ENCODE data around the gene NWD2. TPM values are rescaled to one million over a fixed set of nuclear protein-coding genes. Genes with fewer than 3 reads are reported as not detected.
"Not testable (repeated sequence)": the region's sequence is repeated elsewhere in the genome, so short reads cannot be mapped to it uniquely, and the experiment has no call there.

The NWD2 gene
- total RNA-seq, 2 donors from 2014 or later, result not detected

GRCh38 chr4:37400241-37400881, 155.8 kb downstream of the NWD2 start:
- Mint-ChIP-seq H3K4me1 (peaks cover 2% of the 10 kb centered on the region), H3K27me3 (ENCODE audit: insufficient read depth) (no peaks in the 10 kb centered on the region)

GRCh38 chr4:37407938-37408826, 163.6 kb downstream of the NWD2 start:
- H3K27ac ChIP-seq (ENCODE audit: low read depth, low read length); H3K36me3 Mint-ChIP-seq (ENCODE audit: low read depth); H3K4me1 ChIP-seq (ENCODE audit: control insufficient read depth, insufficient read depth, low read length); H3K4me3 ChIP-seq (ENCODE audit: low read length); H3K27ac Mint-ChIP-seq; H3K27me3 Mint-ChIP-seq (ENCODE audit: insufficient read depth); H3K9me3 ChIP-seq (ENCODE audit: control insufficient read depth, low read length); H3K4me1 Mint-ChIP-seq; H3K36me3 ChIP-seq (ENCODE audit: control insufficient read depth, insufficient read depth, low read length); H3K9ac ChIP-seq (ENCODE audit: extremely low read depth, low read length, poor library complexity, severe bottlenecking); H3K9me3 Mint-ChIP-seq; H3K27me3 ChIP-seq (ENCODE audit: control insufficient read depth, insufficient read depth, low read length, poor library complexity, severe bottlenecking); H3K4me3 Mint-ChIP-seq: not testable (repeated sequence)
- WGBS, 2 experiments (ENCODE audit: insufficient coverage in 1 of 2, insufficient read length in 1 of 2), result 57 to 72% methylated on average over 3 to 9 of the region's 9 CpGs
- DNase-seq, result peak; percentile 63

More at GRCh38 chr4:37400241-37400881, 155.8 kb downstream of the NWD2 start:
- no peak overlapping the region for H3K4me3 ChIP-seq (ENCODE audit: low read length)
- Mint-ChIP-seq H3K4me3 (no peak overlapping the region), H3K36me3 (ENCODE audit: low read depth) (no peaks in the 10 kb centered on the region), H3K9me3 (no peaks in the 10 kb centered on the region), H3K27ac (no peak overlapping the region)
- no peaks in the 10 kb centered on the region for H3K27me3 ChIP-seq (ENCODE audit: control insufficient read depth, insufficient read depth, low read length, poor library complexity, severe bottlenecking)
- no peak overlapping the region for H3K27ac ChIP-seq (ENCODE audit: low read depth, low read length)
- 66 to 82% methylated on average over 2 of the region's 2 CpGs for WGBS, 2 experiments (ENCODE audit: insufficient coverage in 1 of 2, insufficient read length in 1 of 2)
- DNase-seq, result no peak
- peaks cover 20% of the 10 kb centered on the region for H3K9me3 ChIP-seq (ENCODE audit: control insufficient read depth, low read length)
- no peaks in the 10 kb centered on the region for H3K36me3 ChIP-seq (ENCODE audit: control insufficient read depth, insufficient read depth, low read length)
- no peak overlapping the region for H3K9ac ChIP-seq (ENCODE audit: extremely low read depth, low read length, poor library complexity, severe bottlenecking)
- TF ChIP-seq CTCF (conservative IDR thresholded peaks at IDR 0.05), result no peak
- H3K4me1 ChIP-seq (ENCODE audit: control insufficient read depth, insufficient read depth, low read length), result no peaks in the 10 kb centered on the region

GRCh38 chr4:37413612-37414011, 169.1 kb downstream of the NWD2 start:
- WGBS, 2 experiments (ENCODE audit: insufficient coverage in 1 of 2, insufficient read length in 1 of 2), result 80 to 100% methylated on average over 1 of the region's 2 CpGs
- H3K9ac ChIP-seq (ENCODE audit: extremely low read depth, low read length, poor library complexity, severe bottlenecking); H3K36me3 ChIP-seq (ENCODE audit: control insufficient read depth, insufficient read depth, low read length); H3K36me3 Mint-ChIP-seq (ENCODE audit: low read depth); H3K4me3 Mint-ChIP-seq; H3K27ac Mint-ChIP-seq; H3K9me3 ChIP-seq (ENCODE audit: control insufficient read depth, low read length); H3K27me3 ChIP-seq (ENCODE audit: control insufficient read depth, insufficient read depth, low read length, poor library complexity, severe bottlenecking); H3K4me1 ChIP-seq (ENCODE audit: control insufficient read depth, insufficient read depth, low read length); H3K27me3 Mint-ChIP-seq (ENCODE audit: insufficient read depth); DNase-seq; H3K4me3 ChIP-seq (ENCODE audit: low read length); H3K4me1 Mint-ChIP-seq; H3K27ac ChIP-seq (ENCODE audit: low read depth, low read length); H3K9me3 Mint-ChIP-seq: not testable (repeated sequence)

- no peak overlapping the region for H3K27ac ChIP-seq (ENCODE audit: low read depth, low read length)
- Mint-ChIP-seq H3K4me3 (no peak overlapping the region), H3K27ac (no peak overlapping the region), H3K4me1 (no peaks in the 10 kb centered on the region), H3K27me3 (ENCODE audit: insufficient read depth) (peaks cover 2% of the 10 kb centered on the region), H3K9me3 (peaks cover 6% of the 10 kb centered on the region), H3K36me3 (ENCODE audit: low read depth) (no peaks in the 10 kb centered on the region)
- DNase-seq, result peak; percentile 51
- H3K4me3 ChIP-seq (ENCODE audit: low read length), result no peak overlapping the region
- 91 to 100% methylated on average over 1 to 4 of the region's 5 CpGs for WGBS, 2 experiments (ENCODE audit: insufficient coverage in 1 of 2, insufficient read length in 1 of 2)
- H3K9ac ChIP-seq (ENCODE audit: extremely low read depth, low read length, poor library complexity, severe bottlenecking), result no peak overlapping the region
- H3K4me1 ChIP-seq (ENCODE audit: control insufficient read depth, insufficient read depth, low read length), result no peaks in the 10 kb centered on the region
- H3K9me3 ChIP-seq (ENCODE audit: control insufficient read depth, low read length), result no peaks in the 10 kb centered on the region
- H3K36me3 ChIP-seq (ENCODE audit: control insufficient read depth, insufficient read depth, low read length), result no peaks in the 10 kb centered on the region
- H3K27me3 ChIP-seq (ENCODE audit: control insufficient read depth, insufficient read depth, low read length, poor library complexity, severe bottlenecking), result no peaks in the 10 kb centered on the region
- TF ChIP-seq CTCF (conservative IDR thresholded peaks at IDR 0.05), result no peak
These were observed 171.4 kb downstream of the NWD2 start for GRCh38 chr4:37415845-37416369.
